Naive thymus-derived CD8-positive, alpha-beta T cell (primary cell): ENCODE results near the gene SDR39U1. TPM values are rescaled to one million over a fixed set of nuclear protein-coding genes. Genes with fewer than 3 reads are reported as not detected.
A peak's percentile ranks its signal among the peaks of the same experiment; 100 is the strongest.

Source experiments
- ATAC-seq, 2 donors: fragments of 150-1000 bp; cut with Tn5 transposase in 1 of 2; sonication (Bioruptor Pico), chemical (Tn5 transposase) in 1 of 2; 1 replicate in 1 of 2; 2 replicates in 1 of 2; pipeline ENCODE4 v1.10.0; 2021; ENCODE audit warnings: mild to moderate bottlenecking in 2 of 2, moderate library complexity in 2 of 2
- POLR2A ChIA-PET: fragments of 350-600 bp; sonication (Branson Sonifier 250); formaldehyde crosslinking; loops from one replicate; lab custom pipeline; 2021; ENCODE audit warnings: antibody characterized with exemption; lab: Charles Lee
- DNase-seq, 10 donors: peaks; one replicate each; pipeline versions ENCODE4 v3.0.0 to v3.0.0-alpha.2; 2020 to 2022
- H3K27ac Mint-ChIP-seq, 10 donors: one replicate each; pipeline ENCODE4 v1.8.0; 2020 to 2022; ENCODE audit warnings: mild to moderate bottlenecking in 10 of 10, mixed read lengths in 10 of 10, moderate library complexity in 4 of 10, inconsistent platforms in 1 of 10
- H3K27me3 Mint-ChIP-seq, 5 donors: one replicate each; pipeline ENCODE4 v1.8.0; 2021 to 2022; ENCODE audit warnings: mixed read lengths in 5 of 5
- H3K36me3 Mint-ChIP-seq, 3 donors: one replicate each; pipeline ENCODE4 v1.8.0; 2020 to 2022; ENCODE audit warnings: mixed read lengths in 3 of 3, mild to moderate bottlenecking in 2 of 3, inconsistent platforms in 1 of 3
- H3K4me1 Mint-ChIP-seq, 4 donors: one replicate each; pipeline ENCODE4 v1.8.0; 2021 to 2022; ENCODE audit warnings: mixed read lengths in 4 of 4
- H3K4me3 Mint-ChIP-seq, 10 donors: one replicate each; pipeline ENCODE4 v1.8.0; 2020 to 2022; ENCODE audit warnings: mild to moderate bottlenecking in 10 of 10, mixed read lengths in 10 of 10, moderate library complexity in 6 of 10, inconsistent platforms in 1 of 10
- H3K9me3 Mint-ChIP-seq, 9 donors: one replicate each; pipeline ENCODE4 v1.8.0; 2020 to 2022; ENCODE audit warnings: mixed read lengths in 9 of 9, mild to moderate bottlenecking in 3 of 9, inconsistent platforms in 1 of 9, moderate library complexity in 1 of 9
- polyA plus RNA-seq, 3 donors: library from polyadenylated mRNA; unstranded; fragments of 300-500 nt; fragmentation: Illumina TruSeq; gene quantifications; one replicate each; pipeline ENCODE4 v1.2.3, GENCODE V29; 2021
- total RNA-seq, 8 experiments: library from RNA in 2 of 8; stranded (reverse) in 2 of 8; gene quantifications; one replicate each; pipeline ENCODE4 v1.2.3 and lab custom pipeline; 2021 to 2026

SDR39U1 gene
- total and polyA plus RNA-seq, 5 experiments from 2014 or later, result 70.3 to 145 (median 90.8) TPM

- Mint-ChIP-seq H3K27me3 (no peaks in the 10 kb centered on the region), H3K36me3 (peaks cover 0 to 11% (median 0%) of the 10 kb centered on the region in 3 donors), H3K9me3 (no peaks in the 10 kb centered on the region), H3K4me1 (peaks cover 20 to 48% (median 45%) of the 10 kb centered on the region in 4 donors), H3K27ac (peak overlapping the region; percentile 34 to 91 (median 82)), H3K4me3 (peak overlapping the region; percentile 20 to 84 (median 40))
- ATAC-seq (no peak), DNase-seq (peak in 1 of 10 donors; percentile 55)
- POLR2A ChIA-PET, result interaction anchor here (1.2 to 4.4 kb wide), 6 partner anchors 10 to 157 kb away, joined by 3 to 110 read pairs (median 8); partner anchors contain the start of genes NFATC4, RABGGTA and SDR39U1
These were observed 14.8 kb downstream of the SDR39U1 start for GRCh38 chr14:24427537-24428508.

- peak overlapping the region in 5 of 10 donors; percentile 3 to 48 (median 19) for H3K4me3 Mint-ChIP-seq
- DNase-seq (peak in 2 of 10 donors; percentile 21 to 64), ATAC-seq (no peak)
- H3K27ac Mint-ChIP-seq, result peak overlapping the region in 8 of 10 donors; percentile 31 to 91 (median 76)
- H3K36me3 Mint-ChIP-seq, result peaks cover 0 to 6% (median 0%) of the 10 kb centered on the region in 3 donors
- H3K27me3 Mint-ChIP-seq, result no peaks in the 10 kb centered on the region
- no peaks in the 10 kb centered on the region for H3K9me3 Mint-ChIP-seq
- POLR2A ChIA-PET, result interaction anchor here (0.8 to 1.3 kb wide), 2 partner anchors 9 to 61 kb away, joined by 3 to 10 read pairs; no protein-coding TSS in a partner anchor
- peaks cover 20 to 46% (median 43%) of the 10 kb centered on the region in 4 donors for H3K4me1 Mint-ChIP-seq
These were observed 15.6 kb downstream of the SDR39U1 start for GRCh38 chr14:24426912-24427536.

- H3K36me3 Mint-ChIP-seq, result no peaks in the 10 kb centered on the region
These were observed 16.2 kb downstream of the SDR39U1 start for GRCh38 chr14:24426150-24426911.

GRCh38 chr14:24425704-24426103 is 16.9 kb downstream of the SDR39U1 start:
- H3K27ac Mint-ChIP-seq, result peak overlapping the region in 1 of 10 donors; percentile 35
- POLR2A ChIA-PET, result interaction anchor here (0.8 to 1.2 kb wide), 2 partner anchors 11 to 115 kb away, joined by 3 to 4 read pairs; partner anchors contain the start of gene LTB4R
- H3K9me3 Mint-ChIP-seq, result no peaks in the 10 kb centered on the region
- ATAC-seq, result no peak
- DNase-seq, result no peak
- no peak overlapping the region for H3K4me3 Mint-ChIP-seq
- H3K36me3 Mint-ChIP-seq, result no peaks in the 10 kb centered on the region
- no peaks in the 10 kb centered on the region for H3K27me3 Mint-ChIP-seq
- H3K4me1 Mint-ChIP-seq, result peaks cover 14 to 33% (median 30%) of the 10 kb centered on the region in 4 donors

More at GRCh38 chr14:24426150-24426911, 16.2 kb downstream of the SDR39U1 start:
- peak overlapping the region in 6 of 10 donors; percentile 3 to 77 (median 33) for H3K27ac Mint-ChIP-seq
- POLR2A ChIA-PET, result interaction anchor here (0.8 kb wide), 2 partner anchors 10 to 115 kb away, joined by 3 read pairs; partner anchors contain the start of gene LTB4R
- no peaks in the 10 kb centered on the region for H3K9me3 Mint-ChIP-seq
- H3K4me3 Mint-ChIP-seq, result peak overlapping the region in 1 of 10 donors; percentile 3
- DNase-seq (no peak), ATAC-seq (no peak)
- no peaks in the 10 kb centered on the region for H3K27me3 Mint-ChIP-seq
- H3K4me1 Mint-ChIP-seq, result peaks cover 14 to 39% (median 36%) of the 10 kb centered on the region in 4 donors

- Mint-ChIP-seq H3K27me3 (peaks cover 0 to 11% (median 5%) of the 10 kb centered on the region in 5 donors), H3K36me3 (no peaks in the 10 kb centered on the region), H3K27ac (no peak overlapping the region), H3K4me3 (no peak overlapping the region), H3K4me1 (peaks cover 11 to 22% (median 18%) of the 10 kb centered on the region in 4 donors), H3K9me3 (no peaks in the 10 kb centered on the region)
- DNase-seq (peak in 1 of 10 donors; percentile 27), ATAC-seq (no peak)
- POLR2A ChIA-PET, result interaction anchor here (1.3 kb wide), 1 partner anchor 9 kb away, joined by 4 read pairs; no protein-coding TSS in a partner anchor
These were observed 19.6 kb downstream of the SDR39U1 start for GRCh38 chr14:24422694-24423601.

GRCh38 chr14:24422261-24422660 is 20.3 kb downstream of the SDR39U1 start:
- H3K36me3 Mint-ChIP-seq, result no peaks in the 10 kb centered on the region
- ATAC-seq (peak in 1 of 2 donors; percentile 61), DNase-seq (no peak)
- POLR2A ChIA-PET, result interaction anchor here (1.3 kb wide), 1 partner anchor 9 kb away, joined by 4 read pairs; no protein-coding TSS in a partner anchor
- H3K4me1 Mint-ChIP-seq, result peaks cover 9 to 16% (median 14%) of the 10 kb centered on the region in 4 donors
- H3K4me3 Mint-ChIP-seq, result no peak overlapping the region
- H3K27me3 Mint-ChIP-seq, result peaks cover 0 to 11% (median 5%) of the 10 kb centered on the region in 5 donors
- H3K27ac Mint-ChIP-seq, result no peak overlapping the region
- H3K9me3 Mint-ChIP-seq, result no peaks in the 10 kb centered on the region

GRCh38 chr14:24418492-24418873 is 24.1 kb downstream of the SDR39U1 start:
- DNase-seq, result no peak
- POLR2A ChIA-PET, result interaction anchor here (1.1 to 1.5 kb wide), 2 partner anchors 10 to 119 kb away, joined by 3 read pairs; partner anchors contain the start of genes DHRS1 and NOP9
- Mint-ChIP-seq H3K36me3 (no peaks in the 10 kb centered on the region), H3K4me1 (no peaks in the 10 kb centered on the region), H3K4me3 (no peak overlapping the region), H3K27me3 (peaks cover 0 to 20% (median 7%) of the 10 kb centered on the region in 5 donors), H3K27ac (no peak overlapping the region), H3K9me3 (no peaks in the 10 kb centered on the region)
- no peak for ATAC-seq

- H3K4me3 Mint-ChIP-seq, result no peak overlapping the region
- POLR2A ChIA-PET, result interaction anchor here (1.1 to 1.5 kb wide), 2 partner anchors 11 to 118 kb away, joined by 3 read pairs; partner anchors contain the start of genes DHRS1 and NOP9
- no peaks in the 10 kb centered on the region for H3K4me1 Mint-ChIP-seq
- ATAC-seq, result no peak
- no peaks in the 10 kb centered on the region for H3K9me3 Mint-ChIP-seq
- no peaks in the 10 kb centered on the region for H3K36me3 Mint-ChIP-seq
- H3K27ac Mint-ChIP-seq, result no peak overlapping the region
- DNase-seq, result peak in 1 of 10 donors; percentile 37
- H3K27me3 Mint-ChIP-seq, result peaks cover 0 to 20% (median 7%) of the 10 kb centered on the region in 5 donors
These were observed 24.6 kb downstream of the SDR39U1 start for GRCh38 chr14:24417832-24418491.

- no peak overlapping the region for H3K27ac Mint-ChIP-seq
- POLR2A ChIA-PET, result interaction anchor here (1.5 kb wide), 1 partner anchor 11 kb away, joined by 3 read pairs; no protein-coding TSS in a partner anchor
- no peaks in the 10 kb centered on the region for H3K4me1 Mint-ChIP-seq
- no peaks in the 10 kb centered on the region for H3K9me3 Mint-ChIP-seq
- H3K27me3 Mint-ChIP-seq, result peaks cover 0 to 20% (median 7%) of the 10 kb centered on the region in 5 donors
- no peaks in the 10 kb centered on the region for H3K36me3 Mint-ChIP-seq
- ATAC-seq (no peak), DNase-seq (peak in 1 of 10 donors; percentile 60)
- H3K4me3 Mint-ChIP-seq, result no peak overlapping the region
These were observed 25.5 kb downstream of the SDR39U1 start for GRCh38 chr14:24416932-24417619.
